LNCaP clone FGC (cell line): ENCODE measurements around the gene TRNP1.

Experiments
- DNase-seq: peaks from one replicate; pipeline ENCODE4 v3.0.0-alpha.2; 2011; ENCODE audit warnings: low read depth
- H3K4me3 ChIP-seq: 2 replicates; pipeline ENCODE4 v1.5.1; 2011; ENCODE audit warnings: mild to moderate bottlenecking, low read depth, low read length, control low read depth
- TF ChIP-seq, protein P1 (sequence below): IDR thresholded peaks from 2 replicates; pipeline ENCODE4 v1.5.1; 2012; ENCODE audit warnings: mild to moderate bottlenecking; ENCODE audit not compliant: control insufficient read depth, insufficient read depth; ENCODE audit errors: extremely low read depth

Gene TRNP1

GRCh38 chr1:27015260-27015659, 21.8 kb downstream of the TRNP1 start:
- no peak for DNase-seq
- H3K4me3 ChIP-seq: no peak overlapping the region
- TF ChIP-seq, protein P1, sequence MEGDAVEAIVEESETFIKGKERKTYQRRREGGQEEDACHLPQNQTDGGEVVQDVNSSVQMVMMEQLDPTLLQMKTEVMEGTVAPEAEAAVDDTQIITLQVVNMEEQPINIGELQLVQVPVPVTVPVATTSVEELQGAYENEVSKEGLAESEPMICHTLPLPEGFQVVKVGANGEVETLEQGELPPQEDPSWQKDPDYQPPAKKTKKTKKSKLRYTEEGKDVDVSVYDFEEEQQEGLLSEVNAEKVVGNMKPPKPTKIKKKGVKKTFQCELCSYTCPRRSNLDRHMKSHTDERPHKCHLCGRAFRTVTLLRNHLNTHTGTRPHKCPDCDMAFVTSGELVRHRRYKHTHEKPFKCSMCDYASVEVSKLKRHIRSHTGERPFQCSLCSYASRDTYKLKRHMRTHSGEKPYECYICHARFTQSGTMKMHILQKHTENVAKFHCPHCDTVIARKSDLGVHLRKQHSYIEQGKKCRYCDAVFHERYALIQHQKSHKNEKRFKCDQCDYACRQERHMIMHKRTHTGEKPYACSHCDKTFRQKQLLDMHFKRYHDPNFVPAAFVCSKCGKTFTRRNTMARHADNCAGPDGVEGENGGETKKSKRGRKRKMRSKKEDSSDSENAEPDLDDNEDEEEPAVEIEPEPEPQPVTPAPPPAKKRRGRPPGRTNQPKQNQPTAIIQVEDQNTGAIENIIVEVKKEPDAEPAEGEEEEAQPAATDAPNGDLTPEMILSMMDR: no peak

- no peak overlapping the region for H3K4me3 ChIP-seq
- TF ChIP-seq, protein P1: no peak
- DNase-seq: no peak
These were observed 22.9 kb downstream of the TRNP1 start for GRCh38 chr1:27016376-27016775.

- TF ChIP-seq, protein P1: no peak
- DNase-seq: no peak
These were observed 23.7 kb downstream of the TRNP1 start for GRCh38 chr1:27017207-27017606.

DNA sequence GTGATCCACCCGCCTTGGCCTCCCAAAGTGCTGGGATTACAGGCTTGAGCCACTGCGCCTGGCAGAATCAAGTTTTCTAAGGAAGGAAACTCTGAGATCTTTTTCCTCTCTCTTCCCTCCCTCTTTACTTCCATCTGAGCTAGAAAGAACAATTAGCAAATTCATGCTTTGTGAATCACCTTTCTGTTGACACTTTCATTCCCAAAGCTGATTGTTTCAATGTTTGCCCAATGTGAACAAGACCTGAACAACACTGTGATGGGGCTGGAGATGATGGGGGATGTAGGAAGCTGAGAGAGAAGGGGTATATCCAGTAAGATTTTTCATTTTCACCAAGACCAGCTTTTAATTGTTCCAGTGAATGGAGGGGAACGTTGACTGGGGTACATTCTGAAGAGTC, 24.8 kb downstream of the TRNP1 start:
- DNase-seq: no peak
- no peak overlapping the region for H3K4me3 ChIP-seq
- TF ChIP-seq, protein P1: no peak

More at GRCh38 chr1:27017207-27017606, 23.7 kb downstream of the TRNP1 start:
- H3K4me3 ChIP-seq: no peak overlapping the region

DNA sequence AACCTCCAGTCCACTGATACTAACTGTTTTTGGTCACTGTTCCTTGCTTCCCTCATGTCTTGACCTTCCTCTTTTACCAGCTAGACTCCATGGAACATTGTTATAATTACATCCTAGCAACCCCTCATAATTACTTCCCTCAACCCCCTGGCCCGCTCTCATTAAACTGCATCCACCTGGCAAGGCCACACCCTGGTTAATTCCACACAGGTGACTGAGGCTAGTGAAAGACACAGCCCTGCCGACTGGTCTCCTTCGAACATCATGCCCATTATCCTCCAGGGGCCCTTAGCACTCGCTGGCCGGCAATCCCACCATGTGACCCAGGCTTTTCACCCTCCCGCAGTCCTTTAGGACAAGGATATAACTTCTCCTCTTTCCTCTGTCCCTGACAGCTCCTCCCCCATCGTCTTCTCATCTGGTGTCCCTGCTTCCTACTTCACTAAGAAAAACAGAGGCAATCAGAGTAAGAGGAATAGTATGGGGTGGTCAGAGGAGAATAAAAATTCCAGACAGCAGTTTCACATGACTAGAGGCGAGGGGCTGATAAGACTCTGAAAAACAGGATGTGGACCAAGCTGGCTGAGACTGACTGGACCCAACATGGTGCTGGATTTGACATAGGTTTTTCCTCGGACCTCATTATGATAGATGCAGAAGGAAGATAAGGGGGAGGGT, 28.0 kb downstream of the TRNP1 start:
- no peak overlapping the region for H3K4me3 ChIP-seq
- TF ChIP-seq, protein P1: no peak
- DNase-seq: no peak

DNA sequence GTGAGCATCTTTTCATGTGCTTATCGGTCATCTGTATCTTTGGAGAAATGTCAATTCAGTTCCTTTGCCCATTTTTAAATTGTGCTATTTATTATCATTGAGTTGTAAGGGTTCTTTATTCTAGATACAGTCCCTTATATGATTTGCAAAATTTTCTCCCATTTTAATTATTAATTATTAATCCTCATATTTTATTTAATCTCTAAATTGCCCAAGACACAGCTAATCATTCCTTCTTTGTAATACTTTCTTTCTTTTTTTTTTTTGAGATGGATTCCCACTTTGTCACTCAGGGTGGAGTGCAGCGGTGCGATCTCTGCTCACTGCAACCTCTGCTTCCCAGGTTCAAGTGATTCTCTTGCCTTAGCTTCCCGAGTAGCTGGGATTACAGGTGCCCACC, 32.2 kb downstream of the TRNP1 start:
- no peak for DNase-seq
- TF ChIP-seq, protein P1: no peak
- H3K4me3 ChIP-seq: no peak overlapping the region
